Right forelimb (tissue), 1 donor: ENCODE data around the gene EPHA1.
"Not testable (repeated sequence)": the region's sequence is repeated elsewhere in the genome, so short reads cannot be mapped to it uniquely, and the experiment has no call there.

Experiments
- DNase-seq: peaks from one replicate; pipeline ENCODE4 v3.0.0-alpha.2; 2018

EPHA1 gene

DNA sequence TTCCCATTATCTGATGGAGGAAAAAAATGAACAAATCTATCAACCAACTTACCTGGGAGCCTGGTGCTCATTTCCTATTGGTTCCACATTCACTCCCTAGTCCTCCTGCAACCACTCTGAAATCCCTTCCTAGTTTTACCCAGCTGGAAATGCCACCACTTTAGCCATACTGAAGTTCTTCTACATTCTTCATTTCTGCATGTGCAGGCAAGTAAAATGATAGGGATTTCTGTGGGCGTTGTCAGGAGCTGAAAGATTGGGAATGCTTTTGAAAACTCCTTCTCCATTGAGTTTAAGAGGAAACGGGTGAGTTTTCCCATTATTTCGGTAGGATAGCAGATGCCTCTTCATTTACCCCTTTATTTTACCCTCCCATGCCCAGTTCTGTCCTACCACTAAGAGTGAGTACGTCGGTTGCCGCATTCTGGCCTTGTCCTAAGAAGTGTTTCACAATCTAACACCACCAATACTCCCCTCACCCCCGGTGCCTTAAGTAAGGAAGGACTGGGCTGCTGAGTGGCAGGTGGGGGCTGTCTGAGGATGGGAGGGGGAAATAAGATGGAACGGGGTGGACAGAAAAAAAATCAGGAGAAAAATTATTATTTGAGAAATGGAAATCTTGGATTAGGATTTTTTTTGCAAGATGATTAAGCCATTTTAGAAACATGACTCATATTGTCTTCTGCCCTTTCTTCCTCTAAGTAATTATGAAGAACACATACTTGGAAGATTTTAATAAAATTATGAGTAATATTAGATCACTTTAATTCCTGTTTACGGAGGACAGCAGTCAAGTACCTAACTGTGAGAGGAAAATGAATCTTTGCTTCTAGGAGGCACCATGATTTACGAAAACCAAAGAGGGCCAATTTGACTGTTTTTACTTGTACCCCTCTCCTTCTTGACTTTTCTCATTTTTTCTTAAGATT is 21.4 kb upstream of the EPHA1 start:
- no peak for DNase-seq

DNA sequence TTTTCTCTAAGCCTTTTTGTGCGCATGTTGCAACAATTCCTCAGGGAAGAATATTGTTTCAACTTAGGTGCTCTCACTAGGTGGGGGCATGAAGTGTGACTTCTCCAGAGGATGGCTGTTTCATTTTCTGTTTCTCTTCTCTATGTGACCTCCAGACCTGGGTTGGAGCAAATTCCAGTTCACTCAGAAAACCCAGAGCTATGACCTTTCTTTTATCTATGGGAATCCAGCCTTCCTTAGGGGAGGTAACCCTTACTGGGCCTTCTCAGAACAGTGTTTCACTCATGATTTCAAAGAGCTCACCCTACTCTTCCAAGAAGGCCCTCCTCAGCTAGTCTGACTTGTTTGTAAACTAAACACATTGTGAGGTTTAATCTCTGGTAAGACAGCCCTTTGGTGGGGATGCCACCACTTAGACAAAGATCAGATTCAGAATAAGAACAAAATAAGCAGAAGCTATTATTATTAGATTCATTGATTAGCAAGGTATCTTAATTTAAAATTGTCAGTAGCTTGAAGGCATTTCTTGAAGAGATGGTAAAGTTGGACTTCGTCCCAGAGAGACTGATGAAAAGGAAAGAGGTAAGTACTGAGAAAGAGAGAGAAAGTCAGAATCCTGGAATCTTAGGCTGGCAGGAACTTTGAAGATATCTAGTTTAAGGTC is 18.0 kb upstream of the EPHA1 start:
- DNase-seq = no peak

DNA sequence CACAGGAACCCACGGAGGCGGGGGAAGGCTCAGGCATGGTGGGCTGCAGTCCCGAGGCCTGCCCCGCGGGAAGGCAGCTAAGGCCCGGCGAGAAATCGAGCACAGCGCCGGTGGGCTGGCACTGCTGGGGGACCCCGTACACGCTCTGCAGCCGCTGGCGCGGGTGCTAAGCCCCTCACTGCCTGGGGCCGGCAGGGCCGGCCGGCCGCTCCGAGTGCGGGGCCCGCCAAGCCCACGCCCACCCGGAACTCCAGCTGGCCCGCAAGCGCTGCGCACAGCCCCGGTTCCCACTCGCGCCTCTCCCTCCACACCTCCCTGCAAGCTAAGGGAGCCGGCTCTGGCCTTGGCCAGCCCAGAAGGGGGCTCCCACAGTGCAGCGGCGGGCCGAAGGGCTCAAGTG is 15.8 kb upstream of the EPHA1 start:
- not testable (repeated sequence) for DNase-seq

- DNase-seq = no peak
These were observed 13.4 kb upstream of the EPHA1 start for GRCh38 chr7:143422033-143422432.

GRCh38 chr7:143420624-143421023 is 12.0 kb upstream of the EPHA1 start:
- not testable (repeated sequence) for DNase-seq

- no peak for DNase-seq
These were observed 11.2 kb upstream of the EPHA1 start for GRCh38 chr7:143419880-143420279.

- DNase-seq = no peak
These were observed 10.2 kb upstream of the EPHA1 start for GRCh38 chr7:143418681-143419458.

DNA sequence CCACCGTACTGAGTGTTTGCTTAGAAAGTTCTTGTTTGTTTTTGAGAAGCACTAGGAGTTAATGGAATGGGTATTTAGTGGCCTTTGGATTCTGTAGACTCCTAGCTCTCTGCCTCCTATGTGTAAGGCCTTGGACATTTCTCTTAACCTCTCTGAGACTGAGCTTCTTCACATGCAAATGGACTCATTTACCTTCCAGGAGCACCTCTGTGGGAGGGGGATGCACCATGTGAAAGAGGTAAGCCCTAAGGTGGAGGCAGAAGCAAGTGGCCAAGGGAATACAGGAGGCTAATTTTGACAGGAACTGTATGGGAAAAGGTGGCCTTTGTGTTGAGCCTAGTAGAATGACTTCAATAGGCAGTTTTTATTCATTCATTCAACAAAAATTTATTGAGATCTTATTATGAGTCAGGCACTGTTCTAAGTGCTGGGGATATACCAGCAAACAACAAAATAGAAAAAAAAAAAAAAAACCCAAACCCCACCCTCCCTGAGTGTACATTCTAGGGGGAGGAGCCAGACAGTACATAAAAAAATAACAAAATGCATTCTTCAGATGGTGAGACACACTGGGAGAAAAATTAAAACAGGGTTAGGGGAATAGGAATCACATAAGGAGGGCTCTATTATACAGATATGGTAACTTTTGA is 9.2 kb upstream of the EPHA1 start:
- DNase-seq = no peak

DNA sequence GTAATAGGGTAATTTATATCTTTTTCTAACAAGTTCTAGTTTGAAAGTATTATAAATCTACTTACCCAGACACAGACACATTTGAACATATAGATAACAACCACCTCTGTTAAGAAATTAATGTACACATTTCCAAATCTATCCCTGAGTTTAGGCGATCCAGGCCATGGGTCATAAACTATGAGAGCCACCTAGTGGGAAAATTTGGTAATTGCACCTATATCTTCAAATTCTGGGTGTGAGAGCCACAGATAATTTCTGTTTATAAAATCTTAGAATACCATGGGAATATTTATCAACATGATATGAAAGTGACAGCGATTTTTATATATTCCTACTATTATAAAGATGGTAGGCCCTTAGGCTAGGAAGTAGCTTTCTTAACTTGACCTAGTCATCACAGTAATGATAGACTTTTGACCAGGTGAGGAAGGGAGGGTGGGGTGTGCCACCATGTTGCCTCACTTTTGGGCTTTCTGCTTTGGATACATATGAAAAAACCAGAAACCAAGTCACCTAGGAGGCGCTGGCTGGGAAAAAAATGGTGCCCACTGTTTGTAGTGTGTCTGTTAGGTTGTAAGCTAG is 8.0 kb upstream of the EPHA1 start:
- DNase-seq = no peak

DNA sequence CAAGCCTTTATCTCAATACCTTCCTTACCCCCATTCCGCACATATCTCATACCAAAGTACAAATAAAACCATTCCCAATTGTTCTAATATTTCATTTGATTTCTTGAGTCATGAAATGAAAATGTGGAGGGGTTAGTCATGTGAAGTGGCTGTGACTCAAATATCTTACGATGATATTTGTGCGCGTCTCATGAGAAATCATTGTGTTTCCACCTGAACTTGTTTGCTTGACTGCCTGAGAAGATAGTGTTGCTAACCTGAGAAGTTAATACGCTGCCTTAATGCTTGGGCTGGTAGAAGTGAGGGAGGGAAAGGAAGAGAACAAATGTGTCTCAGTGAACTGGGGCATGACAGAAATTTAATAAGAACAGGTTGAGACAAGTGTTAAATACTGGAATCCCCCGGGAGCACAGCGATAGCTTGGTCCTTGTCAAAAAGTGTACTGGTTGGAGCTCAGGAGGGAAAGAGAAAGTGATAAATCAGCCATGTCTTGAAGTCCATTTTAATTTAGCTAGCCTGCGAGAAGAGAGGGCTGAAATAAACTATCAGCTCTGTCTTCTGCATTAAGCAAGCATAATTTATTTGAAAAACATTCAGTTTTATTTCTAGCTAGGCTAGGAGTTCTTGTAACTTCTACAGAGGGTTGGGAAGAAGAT is 7.2 kb upstream of the EPHA1 start:
- DNase-seq = no peak

GRCh38 chr7:143415209-143415608 is 6.6 kb upstream of the EPHA1 start:
- DNase-seq = not testable (repeated sequence)

DNA sequence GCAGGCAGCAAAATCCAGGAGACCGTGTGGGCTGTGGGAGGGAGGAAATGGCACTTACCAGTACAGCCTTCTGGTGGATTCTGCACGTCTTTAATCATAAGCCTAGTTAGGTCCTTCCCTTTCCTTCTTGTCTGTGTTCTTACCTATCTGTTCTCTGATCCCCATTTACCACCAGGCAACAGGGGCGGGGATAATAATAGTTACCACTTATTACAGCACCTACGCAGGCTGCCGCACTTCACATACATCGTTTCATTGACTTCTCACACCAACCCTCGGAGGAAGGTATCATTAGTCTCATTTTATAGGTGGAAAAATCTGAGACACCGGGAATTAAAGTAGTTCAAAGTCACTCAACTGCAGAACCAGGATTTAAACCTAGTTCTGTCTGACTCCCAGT is 4.5 kb upstream of the EPHA1 start:
- DNase-seq = no peak

- DNase-seq = no peak
These were observed 3.5 kb upstream of the EPHA1 start for GRCh38 chr7:143411976-143412708.

DNA sequence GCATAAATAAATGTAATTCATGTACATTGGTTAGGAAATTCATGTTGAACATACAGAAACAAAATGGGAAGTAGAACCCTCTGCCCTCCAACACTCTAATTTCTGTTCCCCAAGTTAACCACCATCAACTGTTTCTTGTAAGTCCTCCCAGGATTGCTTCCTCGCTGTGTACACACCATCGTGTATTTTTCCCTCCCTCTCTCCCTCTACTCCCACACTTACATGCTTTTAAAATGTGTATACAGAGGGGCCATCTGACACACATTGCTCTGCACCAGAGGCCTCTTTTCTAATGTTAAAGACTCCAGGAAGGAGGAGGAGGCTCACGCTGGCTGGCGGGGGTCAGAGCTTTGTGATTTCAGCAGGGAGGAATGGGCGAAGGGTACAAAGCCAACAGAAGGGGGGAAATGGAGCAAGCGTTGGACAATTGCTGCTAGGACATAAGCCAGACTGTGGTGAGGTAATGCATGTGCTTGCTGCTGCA is 1.9 kb upstream of the EPHA1 start:
- no peak for DNase-seq

- DNase-seq = no peak
These were observed 387 bp downstream of the EPHA1 start for GRCh38 chr7:143408252-143408685.

DNA sequence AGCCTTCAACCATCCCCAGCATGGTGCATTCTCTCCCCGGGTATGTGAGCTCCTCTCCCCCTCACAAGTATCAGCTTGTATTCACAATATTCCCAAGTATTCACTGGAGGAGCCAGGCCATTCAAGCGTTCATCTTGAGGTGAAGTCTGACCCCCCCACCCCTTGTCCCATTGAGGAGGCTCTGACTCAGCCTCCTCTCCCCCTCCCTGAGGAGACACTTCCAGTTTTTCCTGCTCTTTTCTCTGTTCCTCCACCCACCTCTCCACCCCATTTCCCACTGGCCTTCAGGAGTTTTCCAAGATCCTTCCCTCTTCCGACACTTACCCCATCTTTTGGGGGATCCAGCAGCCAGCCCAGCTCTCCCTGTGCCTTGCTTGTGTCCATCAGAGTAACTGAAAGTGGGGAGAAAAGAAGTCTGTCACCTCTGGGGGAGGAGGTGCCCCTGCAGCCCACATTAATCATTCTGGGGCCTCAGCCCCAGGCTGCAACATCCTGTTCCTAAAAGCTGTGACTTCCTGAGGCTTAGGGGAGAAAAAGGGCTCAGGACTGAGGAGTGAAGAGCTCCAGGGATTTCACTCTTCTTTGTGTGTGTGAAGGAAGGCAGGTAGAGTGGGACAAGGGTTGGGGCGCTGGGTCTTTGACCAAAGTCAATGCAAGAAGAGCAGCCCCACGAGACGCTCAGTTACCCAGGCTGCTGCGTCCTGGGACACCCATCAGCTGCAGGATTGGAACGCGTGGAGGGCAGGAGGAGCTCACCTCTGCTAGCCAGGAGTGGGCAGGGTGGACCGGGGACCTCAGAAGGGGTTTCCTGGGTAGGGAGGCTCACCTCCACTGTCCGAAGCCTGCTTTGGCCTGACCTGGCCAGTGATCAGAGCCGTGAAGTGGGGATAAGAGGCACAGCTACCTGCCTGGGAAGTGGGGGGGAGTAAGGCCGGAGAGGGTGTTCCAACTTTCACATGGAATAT is 1.1 kb downstream of the EPHA1 start:
- no peak for DNase-seq

GRCh38 chr7:143406002-143406357 is 2.7 kb downstream of the EPHA1 start:
- DNase-seq = no peak

DNA sequence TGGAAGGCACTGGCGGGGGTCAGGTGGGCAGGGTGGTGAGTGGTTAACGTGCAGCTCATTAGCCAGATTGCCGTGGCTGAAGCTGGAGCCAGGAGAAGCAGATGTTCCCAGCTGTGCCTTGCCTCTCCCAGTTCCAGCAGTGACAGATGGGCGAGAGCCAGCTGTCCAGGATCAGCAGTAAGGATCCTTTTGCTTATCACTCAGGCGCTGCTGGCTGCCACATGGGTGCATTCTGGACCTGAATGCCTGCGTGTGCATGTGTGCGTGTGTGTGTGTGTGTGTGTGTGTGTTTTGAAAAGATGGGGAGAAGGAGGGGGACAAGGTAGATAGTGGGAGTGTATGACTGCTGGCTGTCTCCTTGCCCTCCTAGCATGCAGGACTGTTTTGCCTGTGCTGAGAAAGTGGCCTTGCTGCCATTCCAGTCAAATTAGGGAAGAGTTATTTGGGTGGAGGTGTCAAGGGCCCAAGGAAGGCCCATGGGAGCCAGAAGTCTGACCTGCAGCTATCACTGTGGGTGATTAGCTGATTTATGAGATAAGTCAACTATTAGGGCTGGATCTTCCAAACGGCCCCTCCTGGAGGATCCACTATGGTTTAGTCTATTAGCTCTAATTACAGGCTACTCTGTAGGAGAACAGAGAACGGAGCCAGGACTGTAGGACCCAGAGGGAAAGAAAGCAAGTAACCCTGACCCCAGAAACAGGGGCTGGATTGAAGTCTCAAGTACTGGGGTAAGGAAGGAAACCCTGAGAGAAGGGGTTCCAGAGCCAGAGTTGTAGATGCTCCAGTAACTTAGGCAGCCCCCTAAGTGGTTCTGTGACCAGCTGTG is 3.3 kb downstream of the EPHA1 start:
- DNase-seq = no peak

DNA sequence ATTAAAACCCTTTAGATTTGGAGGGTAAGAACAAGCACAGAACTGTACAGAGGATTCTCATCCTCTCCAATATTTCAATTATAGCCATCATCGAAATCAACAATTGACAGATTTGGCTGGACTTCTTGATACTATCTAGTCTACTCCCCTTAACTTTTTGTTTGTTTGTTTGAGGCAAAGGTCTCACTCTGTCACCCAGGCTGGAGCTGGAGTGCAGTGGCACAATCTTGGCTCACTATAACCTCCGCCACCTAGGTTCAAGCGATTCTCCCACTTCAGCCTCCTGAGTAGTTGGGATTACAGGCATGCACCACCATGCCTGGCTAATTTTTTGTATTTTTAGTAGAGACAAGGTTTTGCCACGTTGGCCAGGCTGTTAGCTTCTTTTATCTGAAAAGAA is 6.4 kb downstream of the EPHA1 start:
- not testable (repeated sequence) for DNase-seq
